Urothelium cell line (cell line): ENCODE results near the gene RDH16.

Experiments
- DNase-seq: peaks from one replicate; pipeline ENCODE4 v3.0.0; 2011; ENCODE audit warnings: low spot score, mixed read lengths
- FAIRE-seq: peaks from 2 replicates; lab custom pipeline; 2011; peaks lifted over from hg19 to GRCh38; lab: Jason Lieb, UNC

Gene RDH16

GRCh38 chr12:56957229-56958052 is at the start of gene RDH16:
Gene RDH16 (minus strand): TSS chr12:56957608. CDS start chr12:56957462, 146 bp downstream.
- FAIRE-seq: peak; percentile 5
- peak; percentile 4 for DNase-seq

GRCh38 chr12:57006809-57007475 is 49.5 kb upstream of the RDH16 start:
- DNase-seq: no peak
- FAIRE-seq: no peak

DNA sequence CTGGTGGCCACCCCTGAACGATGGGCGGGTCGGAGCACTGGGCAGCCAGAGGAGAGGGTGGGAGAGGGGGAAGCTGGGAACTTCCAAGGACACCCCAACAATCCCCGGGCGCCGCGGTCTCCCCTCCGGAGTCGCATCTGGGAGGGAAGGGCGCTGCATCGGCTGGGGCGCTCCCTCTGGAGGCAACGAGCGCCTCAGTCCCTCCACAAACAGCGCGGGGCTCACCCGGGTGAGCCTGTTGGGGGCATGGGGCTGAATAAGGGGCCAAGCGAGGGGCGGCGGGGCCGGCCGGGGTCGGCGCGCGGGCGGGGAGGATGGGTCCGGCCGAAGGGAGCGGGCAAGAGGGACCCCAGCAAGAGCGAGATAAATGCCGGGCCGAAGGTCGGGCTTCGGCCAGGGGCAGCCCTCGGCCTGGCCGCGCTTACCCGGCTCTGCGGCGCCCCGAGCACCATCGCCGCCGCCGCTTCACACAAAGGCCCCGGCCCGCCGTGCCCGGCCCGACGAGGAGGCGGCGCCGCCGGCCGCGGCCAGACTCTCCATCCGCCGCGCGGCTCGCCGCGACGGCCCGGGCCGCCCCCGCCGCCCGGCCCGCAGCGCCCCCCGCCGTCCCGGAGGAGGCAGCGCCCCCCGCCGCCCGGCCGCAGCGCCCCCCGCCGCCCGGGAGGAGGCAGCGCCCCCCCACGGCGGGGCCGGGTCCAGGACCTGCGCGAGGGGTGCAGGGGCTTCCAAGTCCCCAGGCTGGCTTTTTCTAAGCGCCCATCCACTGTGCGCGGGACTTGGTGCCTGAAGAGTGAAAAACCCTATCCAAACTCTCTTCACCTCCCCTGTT is 48.8 kb upstream of the RDH16 start, which contains the start of gene ZBTB39:
ZBTB39 (minus strand) TSS at position 567 of the 829 bp plus-strand sequence. CDS start 1,629 bp downstream, outside the sequence.
- DNase-seq (peak; percentile 96), FAIRE-seq (no peak)

GRCh38 chr12:57004651-57005050 is 47.2 kb upstream of the RDH16 start:
- DNase-seq (no peak), FAIRE-seq (no peak)

DNA sequence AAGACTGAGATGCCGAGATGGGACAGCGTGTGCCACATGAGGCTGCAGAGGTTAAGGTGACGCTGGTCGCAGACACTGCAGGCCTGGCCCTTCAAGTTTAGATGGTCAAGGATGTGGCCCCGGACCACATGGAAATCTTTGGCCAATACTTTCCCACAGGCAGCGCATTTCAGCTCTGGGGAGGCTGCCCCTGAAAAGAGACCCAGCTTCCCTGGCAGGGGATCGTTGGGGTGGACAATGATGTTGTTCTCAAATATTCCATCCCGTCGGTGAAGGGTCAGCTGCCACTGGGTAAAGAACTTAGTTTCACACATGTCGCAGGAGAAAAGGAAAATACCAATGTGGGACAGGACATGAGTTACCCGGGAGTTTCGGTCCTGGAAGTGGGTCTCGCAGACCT is 46.0 kb upstream of the RDH16 start:
- FAIRE-seq: no peak
- no peak for DNase-seq

DNA sequence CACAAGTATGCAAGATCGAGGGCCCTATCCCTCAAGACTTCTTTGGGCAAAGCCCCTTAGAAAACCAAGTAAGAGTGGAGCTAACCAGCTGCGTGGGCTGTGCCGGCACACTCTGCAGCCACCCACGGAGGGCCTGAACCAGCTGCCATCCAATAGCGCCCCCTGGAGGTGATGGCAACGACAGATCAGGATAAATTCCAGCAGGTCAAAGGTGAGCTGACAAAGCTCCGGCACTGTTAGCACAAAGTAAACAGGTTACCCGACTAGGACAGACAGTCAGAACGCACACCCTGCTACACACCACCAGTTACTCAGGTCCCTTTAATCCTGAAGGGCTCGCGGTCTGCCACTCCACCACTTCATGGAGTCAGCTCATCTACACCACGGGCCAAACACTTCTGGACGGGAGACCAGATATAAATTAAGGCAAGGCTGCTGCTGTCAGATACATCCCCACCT is 44.1 kb upstream of the RDH16 start:
- DNase-seq (peak; percentile 76), FAIRE-seq (no peak)

GRCh38 chr12:57000393-57000792 is 43.0 kb upstream of the RDH16 start:
- FAIRE-seq: no peak
- no peak for DNase-seq

- no peak for DNase-seq
- FAIRE-seq: no peak
These were observed 42.0 kb upstream of the RDH16 start for GRCh38 chr12:56999456-56999855.

- no peak for FAIRE-seq
- DNase-seq: no peak
These were observed 41.6 kb upstream of the RDH16 start for GRCh38 chr12:56998981-56999380.

DNA sequence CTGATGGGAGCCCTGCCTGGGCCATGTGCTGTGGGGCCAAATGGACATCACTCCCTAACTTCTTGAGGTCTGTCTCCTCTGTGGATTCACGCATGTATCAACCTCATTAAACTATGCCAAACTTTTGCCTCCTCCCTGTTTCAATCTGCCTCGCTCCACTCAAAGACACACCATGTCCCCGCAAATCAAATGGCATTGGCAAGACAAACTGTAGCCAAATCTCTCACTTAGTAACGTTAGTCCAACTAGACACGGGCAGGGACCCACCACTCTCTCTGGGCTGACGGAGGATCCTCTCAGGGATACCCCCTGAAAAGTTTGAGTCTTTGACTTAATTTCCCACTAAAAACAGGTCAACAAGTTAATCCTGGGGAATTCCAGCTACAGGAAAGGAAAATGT is 40.9 kb upstream of the RDH16 start:
- DNase-seq: no peak
- FAIRE-seq: no peak

- DNase-seq (no peak), FAIRE-seq (no peak)
These were observed 39.6 kb upstream of the RDH16 start for GRCh38 chr12:56996793-56997545.

DNA sequence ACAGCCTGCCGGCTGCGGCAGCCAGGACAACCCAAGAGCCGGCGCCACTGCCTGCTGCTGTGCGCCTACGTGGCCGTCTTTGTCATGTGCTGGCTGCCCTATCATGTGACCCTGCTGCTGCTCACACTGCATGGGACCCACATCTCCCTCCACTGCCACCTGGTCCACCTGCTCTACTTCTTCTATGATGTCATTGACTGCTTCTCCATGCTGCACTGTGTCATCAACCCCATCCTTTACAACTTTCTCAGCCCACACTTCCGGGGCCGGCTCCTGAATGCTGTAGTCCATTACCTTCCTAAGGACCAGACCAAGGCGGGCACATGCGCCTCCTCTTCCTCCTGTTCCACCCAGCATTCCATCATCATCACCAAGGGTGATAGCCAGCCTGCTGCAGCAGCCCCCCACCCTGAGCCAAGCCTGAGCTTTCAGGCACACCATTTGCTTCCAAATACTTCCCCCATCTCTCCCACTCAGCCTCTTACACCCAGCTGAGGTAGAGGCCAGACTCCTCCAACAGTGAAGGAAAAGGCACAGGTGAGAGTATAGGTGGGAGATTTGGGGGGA is 38.6 kb upstream of the RDH16 start:
- no peak for FAIRE-seq
- no peak for DNase-seq

GRCh38 chr12:56995201-56995929 is 38.0 kb upstream of the RDH16 start:
- FAIRE-seq (no peak), DNase-seq (no peak)

- DNase-seq (no peak), FAIRE-seq (no peak)
These were observed 36.9 kb upstream of the RDH16 start for GRCh38 chr12:56994231-56994746.

GRCh38 chr12:56993346-56993745 is 35.9 kb upstream of the RDH16 start:
- no peak for FAIRE-seq
- DNase-seq: no peak

DNA sequence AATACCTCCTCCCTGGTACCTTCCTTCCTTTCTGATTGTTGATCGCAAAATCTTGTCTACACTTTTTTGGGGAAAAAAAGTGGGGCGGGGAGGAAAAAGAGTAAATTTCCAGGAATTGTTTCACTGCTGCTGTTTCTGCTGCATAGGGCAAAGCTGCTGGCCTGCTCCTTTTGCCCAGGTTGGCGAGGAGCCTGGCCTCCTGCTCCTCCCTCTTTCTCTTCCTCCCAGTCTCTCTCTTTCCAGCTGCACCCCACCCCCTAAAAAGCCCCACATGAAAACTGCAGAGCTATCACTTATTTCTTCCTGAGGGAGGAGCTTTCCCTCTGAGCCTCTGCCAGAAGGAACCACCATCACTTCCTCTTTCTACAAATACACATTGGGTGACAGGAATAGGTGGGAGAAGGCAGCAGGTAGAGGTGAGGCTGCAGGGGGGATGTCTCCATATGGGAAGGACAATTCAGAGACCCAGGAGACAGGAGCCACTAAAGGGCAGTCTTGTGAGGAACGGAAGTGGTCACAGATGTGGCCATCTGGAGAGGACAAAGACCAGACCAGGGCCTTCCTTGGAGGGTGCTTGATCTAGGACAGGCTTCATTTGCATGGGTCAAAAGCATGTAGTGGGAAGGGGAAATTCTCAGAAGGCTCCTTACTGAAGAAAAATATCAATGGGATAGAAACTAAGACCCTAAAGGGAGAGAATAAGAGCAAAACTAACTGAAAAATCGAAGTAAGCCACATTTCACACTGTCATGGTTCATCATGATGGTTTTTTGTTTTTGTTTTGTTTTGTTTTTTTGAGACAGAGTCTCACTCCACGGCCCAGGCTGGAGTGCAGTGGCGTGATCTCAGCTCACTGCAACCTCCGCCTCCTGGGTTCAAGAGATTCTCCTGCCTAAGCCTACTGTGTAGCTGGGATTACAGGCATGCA is 34.2 kb upstream of the RDH16 start:
- DNase-seq (no peak), FAIRE-seq (no peak)

- DNase-seq (no peak), FAIRE-seq (no peak)
These were observed 33.4 kb upstream of the RDH16 start for GRCh38 chr12:56990648-56991318.
